Fibroblast of lung (primary cell): ENCODE data around the gene FKBP1A.

Source experiments
- CTCF ChIP-seq, 2 donors: IDR thresholded peaks in 1 of 2; conservative IDR thresholded peaks in 1 of 2; 1 replicate in 1 of 2; 2 replicates in 1 of 2; pipeline ENCODE4 v1.5.1; 2011 to 2012; ENCODE audit warnings: low read length in 2 of 2, control low read depth in 1 of 2, inconsistent platforms in 1 of 2, low read depth in 1 of 2, mild to moderate bottlenecking in 1 of 2
- EZH2 ChIP-seq: IDR thresholded peaks from 2 replicates; pipeline ENCODE4 v1.5.1; 2012; ENCODE audit warnings: low read length, control low read depth, mild to moderate bottlenecking; ENCODE audit errors: missing control alignments

- TF ChIP-seq EZH2 (no peak), CTCF (conservative IDR thresholded peaks at IDR 0.05 in 1 of 2, IDR thresholded peaks at IDR 0.05 in 1 of 2; ENCODE audit: low read depth in 1 of 2, low read length in 2 of 2) (no peak)
These were observed 43.4 kb upstream of the FKBP1A start for GRCh38 chr20:1436263-1436662.
